ENCODE measurements around the gene NTF3.

DNA sequence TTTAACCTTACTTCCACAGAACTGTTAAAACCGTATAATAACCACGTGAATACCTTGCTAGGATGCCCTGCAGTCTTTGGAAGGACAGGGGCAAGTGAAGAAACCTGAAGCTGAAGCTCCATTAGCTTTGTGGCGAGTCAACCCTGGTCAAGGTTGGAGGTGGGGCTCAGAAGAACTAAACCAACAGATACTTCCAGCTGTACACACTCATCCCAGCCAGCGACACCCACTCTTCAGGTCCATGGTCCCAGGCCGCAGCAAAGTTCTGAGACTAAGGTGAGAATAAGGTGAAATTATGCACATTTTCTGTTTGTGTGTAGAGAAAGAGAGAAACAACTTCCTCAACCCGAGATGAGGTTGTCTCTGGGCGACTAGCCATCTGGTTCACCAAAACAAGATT lies 77.6 kb downstream of the NTF3 start:
- TF ChIP-seq, protein P1, sequence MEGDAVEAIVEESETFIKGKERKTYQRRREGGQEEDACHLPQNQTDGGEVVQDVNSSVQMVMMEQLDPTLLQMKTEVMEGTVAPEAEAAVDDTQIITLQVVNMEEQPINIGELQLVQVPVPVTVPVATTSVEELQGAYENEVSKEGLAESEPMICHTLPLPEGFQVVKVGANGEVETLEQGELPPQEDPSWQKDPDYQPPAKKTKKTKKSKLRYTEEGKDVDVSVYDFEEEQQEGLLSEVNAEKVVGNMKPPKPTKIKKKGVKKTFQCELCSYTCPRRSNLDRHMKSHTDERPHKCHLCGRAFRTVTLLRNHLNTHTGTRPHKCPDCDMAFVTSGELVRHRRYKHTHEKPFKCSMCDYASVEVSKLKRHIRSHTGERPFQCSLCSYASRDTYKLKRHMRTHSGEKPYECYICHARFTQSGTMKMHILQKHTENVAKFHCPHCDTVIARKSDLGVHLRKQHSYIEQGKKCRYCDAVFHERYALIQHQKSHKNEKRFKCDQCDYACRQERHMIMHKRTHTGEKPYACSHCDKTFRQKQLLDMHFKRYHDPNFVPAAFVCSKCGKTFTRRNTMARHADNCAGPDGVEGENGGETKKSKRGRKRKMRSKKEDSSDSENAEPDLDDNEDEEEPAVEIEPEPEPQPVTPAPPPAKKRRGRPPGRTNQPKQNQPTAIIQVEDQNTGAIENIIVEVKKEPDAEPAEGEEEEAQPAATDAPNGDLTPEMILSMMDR (IDR thresholded peaks at IDR 0.05; ENCODE audit: control extremely low read depth in 1 of 3, insufficient read depth in 1 of 3, low read depth in 1 of 3, low read length in 3 of 3), result no peak
- TF ChIP-seq MAFK (IDR thresholded peaks at IDR 0.05; ENCODE audit: low read depth, low read length) (no peak), POLR2A (IDR thresholded peaks at IDR 0.05; ENCODE audit: control extremely low read depth in 1 of 2, low read depth in 2 of 2, low read length in 2 of 2) (no peak), EZH2 (IDR thresholded peaks at IDR 0.05; ENCODE audit: low read depth, low read length, severe bottlenecking) (no peak), CHD2 (IDR thresholded peaks at IDR 0.05; ENCODE audit: low read length) (no peak)
